Heart left ventricle (tissue), 13 donors: ENCODE data around the gene VGLL4.

Experiments
- POLR2A ChIP-seq, 2 donors: fragments of 450-650 bp; IDR thresholded peaks; one replicate each; pipeline ENCODE4 v1.6.1; 2017; ENCODE audit warnings: antibody characterized with exemption in 2 of 2, mild to moderate bottlenecking in 2 of 2, moderate library complexity in 2 of 2
- TF ChIP-seq, protein P1 (sequence below), 12 donors: fragments of 200-600 bp; sonication (generic) in 4 of 12; IDR thresholded peaks; one replicate each; pipeline versions ENCODE4 v1.5.0 to v1.8.0; 2018 to 2022; ENCODE audit warnings: antibody characterized with exemption in 12 of 12, mild to moderate bottlenecking in 5 of 12
- donor health status: ischemic (EF 13 %, LVEDD 7.1; RV severe dilation, severe dysfunction).
- donor health status: DM: no; HTN: yes; CAD: no.
- donor health status: DM: no; HTN: no; CAD: no.
- donor health status: ischemic (EF 25% LVEDD 6.9; RV normal size, moderate dysfunction).
- donor health status: ischemic (EF 25% LVEDD 5.7; RV mildly dilated, moderate dysfunction).
- donor health status: ischemic (EF 35%, LVEDD 5.7; RV mildly dilated, moderate dysfunction).
- donor health status: nonischemic (EF 11% LVEDD 7.7; RV severe dilation, severe dysfunction).
- donor health status: DM: yes; HTN: yes; CAD: no.
- donor health status: PGD.
- donor health status: ischemic (EF 29% LVEDD 5.4; RV normal size, mild dysfunction).
- donor health status: nonischemic (EF 23%, LVEDD 6.1; RV moderate dilation, normal function).

- TF ChIP-seq, protein P1, sequence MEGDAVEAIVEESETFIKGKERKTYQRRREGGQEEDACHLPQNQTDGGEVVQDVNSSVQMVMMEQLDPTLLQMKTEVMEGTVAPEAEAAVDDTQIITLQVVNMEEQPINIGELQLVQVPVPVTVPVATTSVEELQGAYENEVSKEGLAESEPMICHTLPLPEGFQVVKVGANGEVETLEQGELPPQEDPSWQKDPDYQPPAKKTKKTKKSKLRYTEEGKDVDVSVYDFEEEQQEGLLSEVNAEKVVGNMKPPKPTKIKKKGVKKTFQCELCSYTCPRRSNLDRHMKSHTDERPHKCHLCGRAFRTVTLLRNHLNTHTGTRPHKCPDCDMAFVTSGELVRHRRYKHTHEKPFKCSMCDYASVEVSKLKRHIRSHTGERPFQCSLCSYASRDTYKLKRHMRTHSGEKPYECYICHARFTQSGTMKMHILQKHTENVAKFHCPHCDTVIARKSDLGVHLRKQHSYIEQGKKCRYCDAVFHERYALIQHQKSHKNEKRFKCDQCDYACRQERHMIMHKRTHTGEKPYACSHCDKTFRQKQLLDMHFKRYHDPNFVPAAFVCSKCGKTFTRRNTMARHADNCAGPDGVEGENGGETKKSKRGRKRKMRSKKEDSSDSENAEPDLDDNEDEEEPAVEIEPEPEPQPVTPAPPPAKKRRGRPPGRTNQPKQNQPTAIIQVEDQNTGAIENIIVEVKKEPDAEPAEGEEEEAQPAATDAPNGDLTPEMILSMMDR (IDR thresholded peaks at IDR 0.05): peak; percentile 45 to 76 (median 56)
- no peak for TF ChIP-seq POLR2A (IDR thresholded peaks at IDR 0.05)
These were observed 8.2 kb upstream of the VGLL4 start for GRCh38 chr3:11651900-11652299.
